Activated CD4-positive, alpha-beta T cell treated with anti-CD3 and anti-CD28 coated beads, Interleukin-2, amount 50 U/mL, for 24 hours (primary cell): Measurements from ENCODE around the gene NDST1.

Source experiments
- DNase-seq, 2 donors: peaks; one replicate each; pipeline ENCODE4 v3.0.0-alpha.2; 2020; ENCODE audit warnings: low read depth in 1 of 2, low spot score in 1 of 2

The NDST1 gene

GRCh38 chr5:150561571-150562275 lies 53.8 kb downstream of the NDST1 start:
- no peak for DNase-seq

- no peak for DNase-seq
These were observed 54.9 kb downstream of the NDST1 start for GRCh38 chr5:150562832-150563231.

- DNase-seq, result no peak
These were observed 57.9 kb downstream of the NDST1 start for GRCh38 chr5:150565868-150566267.

- no peak for DNase-seq
These were observed 59.2 kb downstream of the NDST1 start for GRCh38 chr5:150567031-150567717.

- no peak for DNase-seq
These were observed 60.7 kb downstream of the NDST1 start for GRCh38 chr5:150568663-150569062.

GRCh38 chr5:150570333-150570732 lies 62.4 kb downstream of the NDST1 start:
- DNase-seq, result no peak

GRCh38 chr5:150571836-150572235 lies 63.9 kb downstream of the NDST1 start:
- no peak for DNase-seq

- no peak for DNase-seq
These were observed 65.3 kb downstream of the NDST1 start for GRCh38 chr5:150573216-150573615.

- no peak for DNase-seq
These were observed 66.2 kb downstream of the NDST1 start for GRCh38 chr5:150573867-150574817.

GRCh38 chr5:150574818-150575547 lies 67.1 kb downstream of the NDST1 start:
- DNase-seq, result no peak

GRCh38 chr5:150575745-150576448 lies 68.0 kb downstream of the NDST1 start:
- no peak for DNase-seq

GRCh38 chr5:150576449-150576949 lies 68.6 kb downstream of the NDST1 start:
- no peak for DNase-seq

GRCh38 chr5:150577378-150578139 lies 69.6 kb downstream of the NDST1 start:
- DNase-seq, result no peak

GRCh38 chr5:150578781-150579461 lies 71.0 kb downstream of the NDST1 start:
- DNase-seq, result no peak

GRCh38 chr5:150579462-150580400 lies 71.8 kb downstream of the NDST1 start:
- no peak for DNase-seq

- DNase-seq, result no peak
These were observed 73.0 kb downstream of the NDST1 start for GRCh38 chr5:150580917-150581316.

GRCh38 chr5:150582241-150583109 lies 74.5 kb downstream of the NDST1 start:
- no peak for DNase-seq
